Nephron (organoid): ENCODE data around the gene FBLN5.
A peak's percentile ranks its signal among the peaks of the same experiment; 100 is the strongest.

Experiments
- H3K27ac Mint-ChIP-seq, 3 experiments: 2 replicates each; pipeline ENCODE4 v1.8.0; 2020; ENCODE audit warnings: mixed read lengths in 3 of 3, mild to moderate bottlenecking in 2 of 3, moderate library complexity in 1 of 3
- H3K27me3 Mint-ChIP-seq: 2 replicates; pipeline ENCODE4 v1.8.0; 2021; ENCODE audit warnings: low read depth, mild to moderate bottlenecking, moderate library complexity, mixed read lengths
- H3K36me3 Mint-ChIP-seq: 2 replicates; pipeline ENCODE4 v1.8.0; 2020; ENCODE audit warnings: low read depth, mixed read lengths
- H3K4me1 Mint-ChIP-seq: 2 replicates; pipeline ENCODE4 v1.8.0; 2020; ENCODE audit warnings: mixed read lengths
- H3K4me3 Mint-ChIP-seq, 3 experiments: 2 replicates each; pipeline ENCODE4 v1.8.0; 2020; ENCODE audit warnings: mild to moderate bottlenecking in 3 of 3, mixed read lengths in 3 of 3, moderate library complexity in 2 of 3
- H3K9me3 Mint-ChIP-seq: 2 replicates; pipeline ENCODE4 v1.8.0; 2020; ENCODE audit warnings: mixed read lengths
- TF ChIP-seq, protein P1 (sequence below), 3 experiments: fragments of 200-600 bp; sonication (generic); IDR thresholded peaks; one replicate each; pipeline ENCODE4 v1.5.0; 2021; ENCODE audit warnings: antibody characterized with exemption in 3 of 3; ENCODE audit not compliant: unreplicated experiment in 3 of 3

FBLN5 gene

DNA sequence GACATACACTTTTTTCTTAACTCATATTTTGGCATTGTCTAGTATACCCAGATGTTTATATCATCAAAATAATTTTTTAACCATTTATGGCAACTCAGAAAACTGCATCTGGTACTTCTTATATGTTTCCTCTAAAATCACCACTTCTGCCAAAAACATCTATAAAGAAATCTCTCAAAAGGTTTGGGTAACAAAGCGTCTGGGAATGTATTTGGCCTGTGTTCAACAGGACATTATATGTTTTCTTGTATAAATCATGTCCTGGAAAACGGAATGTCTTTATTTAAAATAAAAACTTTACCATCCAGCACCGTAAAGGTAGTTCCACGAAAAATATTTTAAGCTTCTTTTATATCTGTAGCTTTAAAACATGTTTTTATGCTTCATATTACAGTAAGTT, 36.1 kb upstream of the FBLN5 start:
- Mint-ChIP-seq H3K27me3 (no peaks in the 10 kb centered on the region), H3K4me1 (peaks cover 37% of the 10 kb centered on the region), H3K9me3 (peaks cover 5% of the 10 kb centered on the region), H3K36me3 (peaks cover 71% of the 10 kb centered on the region), H3K4me3 (no peak overlapping the region), H3K27ac (peak overlapping the region; percentile 66 to 94 (median 88))
- TF ChIP-seq, protein P1, sequence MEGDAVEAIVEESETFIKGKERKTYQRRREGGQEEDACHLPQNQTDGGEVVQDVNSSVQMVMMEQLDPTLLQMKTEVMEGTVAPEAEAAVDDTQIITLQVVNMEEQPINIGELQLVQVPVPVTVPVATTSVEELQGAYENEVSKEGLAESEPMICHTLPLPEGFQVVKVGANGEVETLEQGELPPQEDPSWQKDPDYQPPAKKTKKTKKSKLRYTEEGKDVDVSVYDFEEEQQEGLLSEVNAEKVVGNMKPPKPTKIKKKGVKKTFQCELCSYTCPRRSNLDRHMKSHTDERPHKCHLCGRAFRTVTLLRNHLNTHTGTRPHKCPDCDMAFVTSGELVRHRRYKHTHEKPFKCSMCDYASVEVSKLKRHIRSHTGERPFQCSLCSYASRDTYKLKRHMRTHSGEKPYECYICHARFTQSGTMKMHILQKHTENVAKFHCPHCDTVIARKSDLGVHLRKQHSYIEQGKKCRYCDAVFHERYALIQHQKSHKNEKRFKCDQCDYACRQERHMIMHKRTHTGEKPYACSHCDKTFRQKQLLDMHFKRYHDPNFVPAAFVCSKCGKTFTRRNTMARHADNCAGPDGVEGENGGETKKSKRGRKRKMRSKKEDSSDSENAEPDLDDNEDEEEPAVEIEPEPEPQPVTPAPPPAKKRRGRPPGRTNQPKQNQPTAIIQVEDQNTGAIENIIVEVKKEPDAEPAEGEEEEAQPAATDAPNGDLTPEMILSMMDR (IDR thresholded peaks at IDR 0.05; ENCODE audit: unreplicated experiment in 3 of 3): no peak

DNA sequence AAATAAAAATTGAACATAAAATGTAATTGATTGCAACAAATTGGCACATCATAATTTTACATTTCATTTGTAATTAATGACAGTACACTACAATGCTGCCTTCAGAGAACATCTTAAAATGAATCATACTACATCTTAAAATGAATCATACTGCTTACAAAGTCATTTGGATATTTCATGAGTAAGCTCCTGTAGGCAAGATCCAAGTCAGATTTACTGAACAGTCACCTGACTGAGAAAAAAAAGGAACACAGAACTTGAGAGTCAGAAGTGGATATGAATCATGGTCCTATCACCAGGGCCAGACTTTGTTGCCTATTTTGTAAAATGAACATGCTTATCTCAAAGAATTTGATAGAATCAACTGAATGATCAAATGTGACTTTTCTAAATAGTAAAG, 32.7 kb upstream of the FBLN5 start:
- H3K27ac Mint-ChIP-seq: peak overlapping the region in 1 of 3 experiments; percentile 20
- TF ChIP-seq, protein P1 (IDR thresholded peaks at IDR 0.05; ENCODE audit: unreplicated experiment in 3 of 3): no peak

DNA sequence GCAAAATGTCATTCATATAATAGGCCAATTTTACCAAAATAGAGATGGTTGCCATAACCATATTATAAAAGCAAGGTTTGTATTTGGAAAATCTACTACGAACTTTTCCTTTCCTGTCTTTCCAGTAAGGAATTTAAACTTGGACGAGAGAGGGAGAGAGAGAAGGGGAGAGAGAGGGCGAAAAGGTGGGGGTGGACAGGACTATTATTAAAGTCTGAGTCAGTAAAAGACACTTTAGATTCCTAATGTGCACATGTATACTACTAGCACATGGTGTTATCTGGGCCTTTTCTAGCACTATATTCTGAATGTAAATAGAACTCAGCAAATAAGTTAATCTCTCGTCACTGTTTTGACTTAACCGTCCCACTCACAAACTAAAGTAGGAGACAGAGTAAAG, 30.4 kb upstream of the FBLN5 start:
- Mint-ChIP-seq H3K27ac (no peak overlapping the region), H3K27me3 (no peaks in the 10 kb centered on the region), H3K9me3 (peaks cover 2% of the 10 kb centered on the region), H3K4me1 (peaks cover 9% of the 10 kb centered on the region), H3K36me3 (peaks cover 59% of the 10 kb centered on the region), H3K4me3 (no peak overlapping the region)
- TF ChIP-seq, protein P1 (IDR thresholded peaks at IDR 0.05; ENCODE audit: unreplicated experiment in 3 of 3): no peak

More for the DNA sequence above, 32.7 kb upstream of the FBLN5 start:
- Mint-ChIP-seq H3K9me3 (peaks cover 5% of the 10 kb centered on the region), H3K36me3 (peaks cover 68% of the 10 kb centered on the region), H3K4me1 (peaks cover 27% of the 10 kb centered on the region), H3K27me3 (no peaks in the 10 kb centered on the region), H3K4me3 (no peak overlapping the region)

DNA sequence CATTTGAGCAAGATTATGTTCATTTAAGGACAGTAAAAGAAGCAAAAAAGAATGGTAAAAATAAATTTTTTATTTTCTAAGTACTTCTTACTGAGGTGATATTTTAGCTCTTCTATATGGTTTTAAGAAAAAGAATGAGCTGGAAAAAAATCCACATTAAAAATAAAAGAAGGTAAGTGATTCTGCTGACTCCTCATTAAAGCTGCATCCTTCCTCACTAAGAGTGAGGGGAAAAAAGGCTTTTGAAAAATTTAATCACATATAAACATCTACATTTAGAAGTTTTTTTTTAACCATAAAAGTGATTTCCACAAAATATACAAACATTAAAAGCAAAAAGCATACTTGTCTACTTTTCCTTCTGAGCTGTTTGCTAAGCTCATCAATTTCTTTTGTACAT, 28.3 kb upstream of the FBLN5 start:
- H3K36me3 Mint-ChIP-seq: peaks cover 62% of the 10 kb centered on the region
- TF ChIP-seq, protein P1 (IDR thresholded peaks at IDR 0.05; ENCODE audit: unreplicated experiment in 3 of 3): no peak
- H3K27ac Mint-ChIP-seq: no peak overlapping the region
- no peaks in the 10 kb centered on the region for H3K9me3 Mint-ChIP-seq
- H3K4me3 Mint-ChIP-seq: no peak overlapping the region
- peaks cover 9% of the 10 kb centered on the region for H3K4me1 Mint-ChIP-seq
- no peaks in the 10 kb centered on the region for H3K27me3 Mint-ChIP-seq

DNA sequence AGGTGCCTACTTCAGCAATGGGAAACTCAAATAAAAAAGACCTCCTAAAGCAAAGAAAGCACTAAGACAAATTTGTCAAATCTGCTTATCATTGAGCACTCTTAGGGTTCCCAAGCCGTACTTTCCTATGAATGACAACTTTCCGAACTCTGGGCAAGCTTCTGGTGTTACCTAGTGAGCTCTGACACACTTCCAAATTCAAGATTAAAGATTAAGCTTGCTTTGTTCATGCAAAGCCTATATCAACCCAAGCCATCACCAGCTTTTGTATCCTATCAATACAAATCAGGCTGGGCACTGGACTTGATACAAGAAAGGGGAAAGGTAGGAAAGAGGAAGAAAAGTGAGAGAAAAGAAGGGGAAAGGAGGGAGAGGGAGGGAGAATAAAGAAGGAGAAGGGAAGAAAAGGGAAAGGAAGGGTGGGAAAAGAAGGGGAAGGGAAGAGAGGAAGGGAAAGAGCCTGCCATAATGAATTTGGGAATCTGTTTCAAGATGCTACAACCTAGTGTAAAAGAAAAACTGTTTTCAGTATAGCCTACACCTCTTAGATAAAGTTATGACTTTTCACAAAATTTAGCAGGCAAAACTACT, 23.8 kb upstream of the FBLN5 start:
- no peaks in the 10 kb centered on the region for H3K9me3 Mint-ChIP-seq
- peaks cover 54% of the 10 kb centered on the region for H3K36me3 Mint-ChIP-seq
- H3K4me1 Mint-ChIP-seq: peaks cover 1% of the 10 kb centered on the region
- H3K27ac Mint-ChIP-seq: no peak overlapping the region
- no peak overlapping the region for H3K4me3 Mint-ChIP-seq
- TF ChIP-seq, protein P1 (IDR thresholded peaks at IDR 0.05; ENCODE audit: unreplicated experiment in 3 of 3): no peak
- H3K27me3 Mint-ChIP-seq: no peaks in the 10 kb centered on the region

DNA sequence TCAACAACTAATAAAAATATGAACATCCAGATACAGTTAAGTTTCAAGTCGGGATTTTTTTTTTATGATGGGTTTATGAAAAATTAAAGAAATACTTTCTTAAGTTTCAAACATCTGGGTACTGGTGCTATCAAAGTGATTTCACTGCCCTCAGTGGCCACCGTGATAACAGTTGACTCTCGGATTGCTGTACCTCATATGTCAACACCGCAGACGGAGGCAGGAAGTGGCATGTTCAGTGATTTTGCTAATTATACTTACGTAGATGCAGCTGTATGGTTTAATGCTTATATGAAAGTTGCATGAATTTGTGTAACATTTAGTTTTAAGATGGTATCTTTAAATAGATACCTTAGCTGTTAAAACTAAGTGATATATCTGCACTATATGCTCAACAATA, 20.8 kb upstream of the FBLN5 start:
- Mint-ChIP-seq H3K4me1 (peaks cover 10% of the 10 kb centered on the region), H3K4me3 (no peak overlapping the region), H3K27ac (peak overlapping the region in 2 of 3 experiments; percentile 27 to 51), H3K36me3 (peaks cover 38% of the 10 kb centered on the region), H3K9me3 (no peaks in the 10 kb centered on the region), H3K27me3 (no peaks in the 10 kb centered on the region)
- TF ChIP-seq, protein P1 (IDR thresholded peaks at IDR 0.05; ENCODE audit: unreplicated experiment in 3 of 3): no peak
